HEK293T (cell line): ENCODE data around the gene LRMDA.

Experiments used
- FOXA1 ChIP-seq: fragments of 450-650 bp; IDR thresholded peaks from 2 replicates; pipeline ENCODE4 v1.6.1; 2016; ENCODE audit warnings: mild to moderate bottlenecking
- SP1 ChIP-seq: fragments of 450-650 bp; IDR thresholded peaks from 2 replicates; pipeline ENCODE4 v1.6.1; 2017

- TF ChIP-seq SP1 (no peak), FOXA1 (no peak)
Measured at GRCh38 chr10:75969031-75969430, 537.6 kb downstream of the LRMDA start.
